ENCODE measurements around the gene FKBP4.

Gene FKBP4

DNA sequence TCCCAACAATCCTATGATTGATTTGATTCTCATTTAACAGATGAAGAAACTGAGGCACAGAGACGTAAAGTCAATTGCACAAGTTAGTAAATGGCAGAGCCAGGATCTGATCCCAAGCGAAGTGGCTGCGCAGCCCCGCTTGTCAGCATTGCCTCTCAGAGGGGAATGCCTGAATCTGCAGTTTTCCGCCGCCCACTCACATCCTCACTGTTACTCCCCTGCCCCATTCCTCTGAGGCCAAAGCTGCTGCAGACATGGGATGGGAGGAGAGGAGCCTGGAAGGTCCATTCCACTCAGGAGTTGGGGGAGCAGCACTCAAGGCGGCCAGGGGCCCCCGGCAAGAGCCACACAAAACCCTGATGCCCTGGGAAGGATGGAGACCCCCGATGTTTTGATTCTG is 39.0 kb downstream of the FKBP4 start:
- TF ChIP-seq, protein P1, sequence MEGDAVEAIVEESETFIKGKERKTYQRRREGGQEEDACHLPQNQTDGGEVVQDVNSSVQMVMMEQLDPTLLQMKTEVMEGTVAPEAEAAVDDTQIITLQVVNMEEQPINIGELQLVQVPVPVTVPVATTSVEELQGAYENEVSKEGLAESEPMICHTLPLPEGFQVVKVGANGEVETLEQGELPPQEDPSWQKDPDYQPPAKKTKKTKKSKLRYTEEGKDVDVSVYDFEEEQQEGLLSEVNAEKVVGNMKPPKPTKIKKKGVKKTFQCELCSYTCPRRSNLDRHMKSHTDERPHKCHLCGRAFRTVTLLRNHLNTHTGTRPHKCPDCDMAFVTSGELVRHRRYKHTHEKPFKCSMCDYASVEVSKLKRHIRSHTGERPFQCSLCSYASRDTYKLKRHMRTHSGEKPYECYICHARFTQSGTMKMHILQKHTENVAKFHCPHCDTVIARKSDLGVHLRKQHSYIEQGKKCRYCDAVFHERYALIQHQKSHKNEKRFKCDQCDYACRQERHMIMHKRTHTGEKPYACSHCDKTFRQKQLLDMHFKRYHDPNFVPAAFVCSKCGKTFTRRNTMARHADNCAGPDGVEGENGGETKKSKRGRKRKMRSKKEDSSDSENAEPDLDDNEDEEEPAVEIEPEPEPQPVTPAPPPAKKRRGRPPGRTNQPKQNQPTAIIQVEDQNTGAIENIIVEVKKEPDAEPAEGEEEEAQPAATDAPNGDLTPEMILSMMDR (IDR thresholded peaks at IDR 0.05; ENCODE audit: low read depth, low read length): no peak
- peak in 1 of 2 donors; percentile 42 for DNase-seq (ENCODE audit: low read depth in 2 of 2)
- H3K4me3 ChIP-seq (replicated peaks in 1 of 2; ENCODE audit: low read depth in 2 of 2, low read length in 2 of 2): no peak overlapping the region

DNA sequence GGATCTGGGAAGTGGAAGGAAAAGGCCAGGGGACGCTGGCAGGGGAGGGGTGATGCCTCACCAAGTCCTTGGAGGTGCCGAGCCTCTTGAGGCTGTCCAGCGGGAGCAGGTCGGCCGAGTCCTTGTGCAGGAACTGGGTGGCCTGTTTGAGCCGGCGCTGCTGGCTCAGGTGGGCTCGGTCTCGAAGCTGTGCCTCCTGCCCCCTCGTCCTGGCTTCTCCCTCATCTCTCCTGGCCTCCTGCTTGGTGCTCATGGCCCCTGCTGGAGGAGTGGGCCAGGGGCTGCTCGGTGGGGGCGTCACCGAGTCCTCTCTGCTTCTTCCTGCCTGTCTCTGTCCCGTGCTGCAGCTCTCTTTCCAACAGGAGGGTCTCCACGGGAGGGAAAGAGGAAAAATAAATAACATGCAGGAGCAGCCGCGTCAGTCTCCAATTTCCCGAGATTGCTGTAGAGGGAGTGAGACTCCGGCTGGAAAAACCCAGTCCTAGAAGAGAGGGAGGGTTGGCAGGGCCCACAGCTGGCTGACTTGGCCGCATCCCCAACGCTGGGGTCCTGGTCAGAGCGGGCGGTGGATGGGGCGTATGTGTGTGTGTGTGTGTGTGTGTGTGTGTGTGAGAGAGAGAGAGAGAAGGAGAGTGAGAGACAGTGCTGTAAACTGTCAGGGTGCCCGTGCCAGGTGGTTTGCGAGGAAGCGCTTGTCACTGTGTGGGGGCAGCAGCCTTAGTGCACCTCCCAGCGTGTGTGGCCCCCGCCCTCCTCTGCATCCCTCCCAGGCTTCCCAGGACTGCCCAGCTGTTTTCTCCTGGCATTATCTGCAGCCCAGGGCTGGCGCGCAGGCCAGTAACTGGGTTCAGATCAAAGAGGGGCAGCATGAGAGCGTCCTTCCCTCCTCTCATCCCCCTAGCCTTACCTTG is 40.1 kb downstream of the FKBP4 start, which contains the start of gene NRIP2:
Gene NRIP2 (minus strand): TSS at position 455 of the 911 bp plus-strand sequence. CDS start 52 bp downstream, at position 403.
- DNase-seq (ENCODE audit: low read depth in 2 of 2): peak; percentile 29 to 82
- TF ChIP-seq, protein P1 (IDR thresholded peaks at IDR 0.05; ENCODE audit: low read depth, low read length): peak; percentile 10

DNA sequence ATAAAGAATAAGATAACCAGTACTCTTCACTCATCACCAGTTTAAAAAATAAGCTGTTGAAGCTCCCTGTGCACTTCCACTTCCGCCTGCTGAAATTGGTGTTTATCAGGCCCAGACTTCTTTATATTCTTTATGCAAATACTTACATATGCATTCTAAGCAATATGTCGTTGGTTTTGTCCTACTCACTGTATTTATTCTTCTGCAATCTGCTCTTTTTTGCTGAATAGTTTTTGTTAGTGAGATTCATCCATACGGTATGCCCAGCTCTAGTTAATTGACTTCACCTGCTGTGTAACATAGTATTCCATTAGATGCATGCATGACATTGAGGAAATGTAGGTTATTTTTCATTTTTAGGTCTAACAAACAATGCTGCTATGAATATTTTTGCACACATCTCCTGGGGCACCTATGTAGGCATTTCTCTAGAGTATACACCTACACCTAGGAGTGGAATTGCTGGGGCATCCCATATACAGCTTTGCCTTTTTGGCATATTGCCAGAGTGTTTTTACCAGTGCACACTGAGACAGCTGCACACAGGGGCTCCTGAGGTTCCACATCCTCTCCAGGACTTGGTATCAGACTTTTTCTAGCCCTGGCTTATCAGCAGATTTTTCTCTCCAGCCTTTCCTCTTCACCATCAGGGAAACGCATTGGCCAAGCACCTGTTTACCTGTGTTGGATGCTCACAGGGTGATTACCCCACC is 41.1 kb downstream of the FKBP4 start:
- DNase-seq (ENCODE audit: low read depth in 2 of 2): no peak
- no peak overlapping the region for H3K4me3 ChIP-seq (replicated peaks in 1 of 2; ENCODE audit: low read depth in 2 of 2, low read length in 2 of 2)
- TF ChIP-seq, protein P1 (IDR thresholded peaks at IDR 0.05; ENCODE audit: low read depth, low read length): no peak

More for the DNA sequence above, 40.1 kb downstream of the FKBP4 start, which contains the start of gene NRIP2:
- no peak within 1 kb of the TSS for H3K4me3 ChIP-seq (replicated peaks in 1 of 2; ENCODE audit: low read depth in 2 of 2, low read length in 2 of 2)

DNA sequence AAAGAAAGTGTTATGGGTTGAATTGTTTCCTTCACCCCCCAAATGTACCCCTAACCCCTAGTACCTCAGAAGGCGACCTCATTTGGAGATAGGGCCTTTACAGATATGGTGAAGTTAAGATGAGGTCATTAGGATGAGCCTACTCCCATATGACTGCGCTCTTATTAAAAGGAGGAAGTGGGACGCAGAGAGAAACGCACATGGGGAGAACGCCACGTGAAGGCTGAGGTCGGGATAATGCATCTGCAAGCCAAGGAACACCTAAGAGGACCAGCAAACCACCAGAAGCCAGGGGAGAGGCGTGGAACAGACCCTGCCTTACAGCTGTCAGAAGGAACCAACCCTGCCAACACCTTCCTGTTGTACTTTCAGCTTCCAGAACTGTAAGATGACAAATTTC is 41.8 kb downstream of the FKBP4 start:
- TF ChIP-seq, protein P1 (IDR thresholded peaks at IDR 0.05; ENCODE audit: low read depth, low read length): no peak
- no peak for DNase-seq (ENCODE audit: low read depth in 2 of 2)
- no peak overlapping the region for H3K4me3 ChIP-seq (replicated peaks in 1 of 2; ENCODE audit: low read depth in 2 of 2, low read length in 2 of 2)

DNA sequence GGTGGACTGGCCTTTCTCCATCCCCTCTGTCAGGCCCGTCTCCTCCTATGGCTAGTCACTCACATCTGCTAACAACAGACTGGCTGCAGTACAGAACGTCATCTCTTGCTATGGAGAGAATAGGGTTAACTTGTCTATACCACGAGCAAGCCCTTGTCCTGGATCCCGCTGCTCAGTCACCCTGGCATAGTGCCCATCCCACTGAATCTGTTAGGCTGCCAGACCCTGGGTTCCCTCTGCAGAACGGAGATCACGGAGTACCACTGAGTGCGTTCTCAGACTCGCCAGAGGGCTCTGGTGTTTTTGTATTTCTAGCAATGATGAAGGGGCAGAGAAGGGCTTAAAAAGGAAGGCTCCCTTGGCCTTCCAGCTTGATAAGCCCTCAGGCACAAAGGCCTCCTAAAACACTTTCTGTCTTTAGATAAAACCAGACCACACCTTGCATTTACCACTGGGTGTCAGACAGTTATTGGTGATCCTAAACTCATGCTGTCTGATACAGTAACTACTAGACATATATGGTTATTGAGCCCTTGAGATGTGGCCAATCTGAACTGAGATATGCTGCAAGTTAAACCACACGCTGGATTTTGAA is 46.4 kb downstream of the FKBP4 start:
- no peak for DNase-seq (ENCODE audit: low read depth in 2 of 2)
- no peak overlapping the region for H3K4me3 ChIP-seq (replicated peaks in 1 of 2; ENCODE audit: low read depth in 2 of 2, low read length in 2 of 2)
- TF ChIP-seq, protein P1 (IDR thresholded peaks at IDR 0.05; ENCODE audit: low read depth, low read length): no peak

DNA sequence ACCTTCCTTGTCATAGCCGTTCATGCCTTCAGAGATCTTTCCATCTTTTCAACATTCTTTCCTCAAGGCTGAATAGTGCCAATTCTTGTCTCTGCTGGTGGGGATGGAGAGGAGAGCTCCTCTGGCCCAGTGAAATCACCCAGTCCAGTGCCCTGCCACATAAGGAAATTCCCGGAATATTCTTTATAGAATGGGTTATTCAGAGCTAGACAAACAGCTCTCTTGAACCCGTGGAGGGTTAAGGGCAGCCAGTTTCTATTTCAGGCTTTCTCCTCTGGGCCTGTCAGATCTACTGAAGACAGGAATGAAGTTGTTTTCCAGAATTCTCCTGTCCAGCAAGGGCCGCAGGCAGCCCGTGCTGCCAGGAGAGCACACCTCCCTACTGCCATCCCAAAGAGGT is 48.2 kb downstream of the FKBP4 start:
- no peak for DNase-seq (ENCODE audit: low read depth in 2 of 2)
- TF ChIP-seq, protein P1 (IDR thresholded peaks at IDR 0.05; ENCODE audit: low read depth, low read length): no peak
- H3K4me3 ChIP-seq (replicated peaks in 1 of 2; ENCODE audit: low read depth in 2 of 2, low read length in 2 of 2): no peak overlapping the region
